ENCODE data around the gene LAMP2.

The LAMP2 gene

GRCh38 chrX:120456973-120457372 lies 12.1 kb downstream of the LAMP2 start:
- Histone ChIP-seq H3K4me3 (ENCODE audit: low read depth in 1 of 2, low read length in 2 of 2) (no peak overlapping the region), H3K36me3 (ENCODE audit: control insufficient read depth in 1 of 2, insufficient read depth in 2 of 2, low read length in 2 of 2) (no peaks in the 10 kb centered on the region), H3K4me1 (ENCODE audit: control insufficient read depth in 1 of 2, insufficient read depth in 2 of 2, low read length in 2 of 2) (peaks cover 0 to 12% of the 10 kb centered on the region in 2 donors), H3K27me3 (ENCODE audit: low read depth, low read length) (no peaks in the 10 kb centered on the region), H3K27ac (ENCODE audit: low read length) (no peak overlapping the region), H3K9me3 (ENCODE audit: control insufficient read depth in 1 of 2, low read length in 2 of 2) (no peaks in the 10 kb centered on the region)

GRCh38 chrX:120453985-120454384 lies 15.1 kb downstream of the LAMP2 start:
- Histone ChIP-seq H3K4me3 (ENCODE audit: low read depth in 1 of 2, low read length in 2 of 2) (no peak overlapping the region), H3K9me3 (ENCODE audit: control insufficient read depth in 1 of 2, low read length in 2 of 2) (no peaks in the 10 kb centered on the region), H3K27me3 (ENCODE audit: low read depth, low read length) (no peaks in the 10 kb centered on the region), H3K4me1 (ENCODE audit: control insufficient read depth in 1 of 2, insufficient read depth in 2 of 2, low read length in 2 of 2) (peaks cover 0 to 12% of the 10 kb centered on the region in 2 donors), H3K27ac (ENCODE audit: low read length) (no peak overlapping the region), H3K36me3 (ENCODE audit: control insufficient read depth in 1 of 2, insufficient read depth in 2 of 2, low read length in 2 of 2) (no peaks in the 10 kb centered on the region)

GRCh38 chrX:120452131-120452530 lies 17.0 kb downstream of the LAMP2 start:
- Histone ChIP-seq H3K4me1 (ENCODE audit: control insufficient read depth in 1 of 2, insufficient read depth in 2 of 2, low read length in 2 of 2) (no peaks in the 10 kb centered on the region), H3K27ac (ENCODE audit: low read length) (no peak overlapping the region), H3K27me3 (ENCODE audit: low read depth, low read length) (no peaks in the 10 kb centered on the region), H3K4me3 (ENCODE audit: low read depth in 1 of 2, low read length in 2 of 2) (no peak overlapping the region), H3K9me3 (ENCODE audit: control insufficient read depth in 1 of 2, low read length in 2 of 2) (no peaks in the 10 kb centered on the region), H3K36me3 (ENCODE audit: control insufficient read depth in 1 of 2, insufficient read depth in 2 of 2, low read length in 2 of 2) (peaks cover 0 to 6% of the 10 kb centered on the region in 2 donors)

DNA sequence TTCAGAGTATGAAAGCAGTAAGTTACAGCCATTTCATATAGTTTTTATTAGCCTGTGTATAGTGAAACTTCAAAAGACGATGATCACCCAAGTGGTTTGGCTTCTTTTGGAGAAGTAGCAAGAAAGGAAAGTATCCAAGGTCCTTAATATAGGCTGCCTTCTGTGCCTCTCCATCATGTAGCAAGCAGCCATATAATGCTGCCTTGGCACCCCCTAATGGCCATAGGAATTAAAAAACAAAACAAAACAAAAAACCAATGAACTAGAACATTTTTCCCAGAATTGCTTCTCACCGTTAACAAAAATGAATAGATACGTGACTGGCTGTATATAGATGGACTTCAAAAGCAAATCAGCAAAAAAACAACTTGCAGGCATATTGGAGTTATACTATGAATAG lies 18.9 kb downstream of the LAMP2 start:
- H3K36me3 ChIP-seq (ENCODE audit: control insufficient read depth in 1 of 2, insufficient read depth in 2 of 2, low read length in 2 of 2), result peaks cover 5 to 16% of the 10 kb centered on the region in 2 donors
- no peak overlapping the region for H3K27ac ChIP-seq (ENCODE audit: low read length)
- no peak overlapping the region for H3K4me3 ChIP-seq (ENCODE audit: low read depth in 1 of 2, low read length in 2 of 2)
- no peaks in the 10 kb centered on the region for H3K4me1 ChIP-seq (ENCODE audit: control insufficient read depth in 1 of 2, insufficient read depth in 2 of 2, low read length in 2 of 2)
- no peaks in the 10 kb centered on the region for H3K9me3 ChIP-seq (ENCODE audit: control insufficient read depth in 1 of 2, low read length in 2 of 2)
- H3K27me3 ChIP-seq (ENCODE audit: low read depth, low read length), result no peaks in the 10 kb centered on the region

GRCh38 chrX:120446498-120446897 lies 22.6 kb downstream of the LAMP2 start:
- Histone ChIP-seq H3K9me3 (ENCODE audit: control insufficient read depth in 1 of 2, low read length in 2 of 2) (no peaks in the 10 kb centered on the region), H3K27me3 (ENCODE audit: low read depth, low read length) (no peaks in the 10 kb centered on the region), H3K4me3 (ENCODE audit: low read depth in 1 of 2, low read length in 2 of 2) (no peak overlapping the region), H3K36me3 (ENCODE audit: control insufficient read depth in 1 of 2, insufficient read depth in 2 of 2, low read length in 2 of 2) (peaks cover 21 to 26% of the 10 kb centered on the region in 2 donors), H3K4me1 (ENCODE audit: control insufficient read depth in 1 of 2, insufficient read depth in 2 of 2, low read length in 2 of 2) (no peaks in the 10 kb centered on the region), H3K27ac (ENCODE audit: low read length) (no peak overlapping the region)

DNA sequence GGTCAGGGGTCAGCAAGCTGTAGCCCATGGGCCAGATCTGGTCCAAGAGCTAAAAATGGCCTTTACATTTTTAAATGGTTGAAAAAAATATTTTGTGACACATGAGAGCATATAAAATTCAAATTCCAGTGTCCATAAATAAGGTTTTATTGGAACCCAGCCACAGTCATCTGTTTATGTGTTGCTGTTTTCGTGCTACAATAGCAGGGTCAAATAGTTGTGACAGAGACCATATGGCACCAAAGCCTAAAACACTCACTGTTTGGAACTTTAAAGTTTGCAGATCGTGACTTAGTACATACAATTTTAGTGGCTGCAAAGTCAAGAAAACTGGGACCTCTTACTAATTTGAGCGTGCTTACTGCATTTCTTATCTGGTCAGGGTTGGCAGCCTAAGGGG lies 29.2 kb downstream of the LAMP2 start:
- Histone ChIP-seq H3K9me3 (ENCODE audit: control insufficient read depth in 1 of 2, low read length in 2 of 2) (no peaks in the 10 kb centered on the region), H3K4me3 (ENCODE audit: low read depth in 1 of 2, low read length in 2 of 2) (no peak overlapping the region), H3K4me1 (ENCODE audit: control insufficient read depth in 1 of 2, insufficient read depth in 2 of 2, low read length in 2 of 2) (no peaks in the 10 kb centered on the region), H3K27me3 (ENCODE audit: low read depth, low read length) (no peaks in the 10 kb centered on the region), H3K27ac (ENCODE audit: low read length) (no peak overlapping the region), H3K36me3 (ENCODE audit: control insufficient read depth in 1 of 2, insufficient read depth in 2 of 2, low read length in 2 of 2) (peaks cover 22 to 24% of the 10 kb centered on the region in 2 donors)

DNA sequence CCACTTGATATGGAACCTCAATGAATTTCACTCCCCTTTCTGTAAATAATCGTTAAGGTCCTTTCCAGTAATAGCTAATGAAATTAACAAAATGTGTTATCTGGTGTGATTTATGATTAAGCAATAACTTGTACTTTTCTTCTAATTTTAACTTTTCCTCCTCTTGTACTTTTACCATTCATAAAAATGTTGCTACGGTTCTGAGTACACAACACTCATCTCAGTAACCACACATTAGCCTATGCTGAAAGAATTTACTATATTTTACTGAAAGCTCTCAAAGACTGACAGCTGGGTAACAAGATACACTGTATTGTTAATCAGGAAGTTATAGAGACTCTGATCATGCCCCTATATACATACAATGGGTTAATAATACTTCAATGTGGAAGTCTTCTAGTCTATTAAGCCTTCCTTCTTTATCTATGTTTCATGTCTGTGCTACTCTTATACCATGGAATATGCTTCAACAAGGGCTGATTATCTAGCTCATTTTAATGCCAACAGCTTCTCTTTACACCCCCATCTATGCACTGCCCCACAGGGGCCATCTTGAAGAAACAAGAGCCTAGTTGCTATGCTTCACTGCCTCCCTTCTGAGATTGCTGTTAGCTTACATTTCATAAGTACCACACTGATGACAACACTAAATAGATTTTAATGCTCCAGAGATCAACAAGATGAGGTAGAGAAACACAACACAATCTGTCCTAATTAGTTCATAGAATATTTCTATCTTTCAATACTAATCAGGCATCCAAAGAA lies 39.1 kb downstream of the LAMP2 start:
- Histone ChIP-seq H3K9me3 (ENCODE audit: control insufficient read depth in 1 of 2, low read length in 2 of 2) (no peaks in the 10 kb centered on the region), H3K27ac (ENCODE audit: low read length) (no peak overlapping the region), H3K27me3 (ENCODE audit: low read depth, low read length) (no peaks in the 10 kb centered on the region), H3K4me3 (ENCODE audit: low read depth in 1 of 2, low read length in 2 of 2) (no peak overlapping the region), H3K4me1 (ENCODE audit: control insufficient read depth in 1 of 2, insufficient read depth in 2 of 2, low read length in 2 of 2) (no peaks in the 10 kb centered on the region), H3K36me3 (ENCODE audit: control insufficient read depth in 1 of 2, insufficient read depth in 2 of 2, low read length in 2 of 2) (no peaks in the 10 kb centered on the region)

GRCh38 chrX:120428309-120428708 lies 40.8 kb downstream of the LAMP2 start:
- Histone ChIP-seq H3K9me3 (ENCODE audit: control insufficient read depth in 1 of 2, low read length in 2 of 2) (no peaks in the 10 kb centered on the region), H3K4me3 (ENCODE audit: low read depth in 1 of 2, low read length in 2 of 2) (no peak overlapping the region), H3K36me3 (ENCODE audit: control insufficient read depth in 1 of 2, insufficient read depth in 2 of 2, low read length in 2 of 2) (no peaks in the 10 kb centered on the region), H3K27me3 (ENCODE audit: low read depth, low read length) (no peaks in the 10 kb centered on the region), H3K4me1 (ENCODE audit: control insufficient read depth in 1 of 2, insufficient read depth in 2 of 2, low read length in 2 of 2) (no peaks in the 10 kb centered on the region), H3K27ac (ENCODE audit: low read length) (no peak overlapping the region)

GRCh38 chrX:120426599-120426998 lies 42.5 kb downstream of the LAMP2 start:
- Histone ChIP-seq H3K36me3 (ENCODE audit: control insufficient read depth in 1 of 2, insufficient read depth in 2 of 2, low read length in 2 of 2) (no peaks in the 10 kb centered on the region), H3K4me3 (ENCODE audit: low read depth in 1 of 2, low read length in 2 of 2) (no peak overlapping the region), H3K27ac (ENCODE audit: low read length) (no peak overlapping the region), H3K27me3 (ENCODE audit: low read depth, low read length) (no peaks in the 10 kb centered on the region), H3K4me1 (ENCODE audit: control insufficient read depth in 1 of 2, insufficient read depth in 2 of 2, low read length in 2 of 2) (no peaks in the 10 kb centered on the region), H3K9me3 (ENCODE audit: control insufficient read depth in 1 of 2, low read length in 2 of 2) (no peaks in the 10 kb centered on the region)

- H3K4me1 ChIP-seq (ENCODE audit: control insufficient read depth in 1 of 2, insufficient read depth in 2 of 2, low read length in 2 of 2), result no peaks in the 10 kb centered on the region
- H3K9me3 ChIP-seq (ENCODE audit: control insufficient read depth in 1 of 2, low read length in 2 of 2), result no peaks in the 10 kb centered on the region
- no peaks in the 10 kb centered on the region for H3K27me3 ChIP-seq (ENCODE audit: low read depth, low read length)
- no peak overlapping the region for H3K4me3 ChIP-seq (ENCODE audit: low read depth in 1 of 2, low read length in 2 of 2)
- no peaks in the 10 kb centered on the region for H3K36me3 ChIP-seq (ENCODE audit: control insufficient read depth in 1 of 2, insufficient read depth in 2 of 2, low read length in 2 of 2)
- no peak overlapping the region for H3K27ac ChIP-seq (ENCODE audit: low read length)
Observed at GRCh38 chrX:120419463-120419862, 49.6 kb downstream of the LAMP2 start.

DNA sequence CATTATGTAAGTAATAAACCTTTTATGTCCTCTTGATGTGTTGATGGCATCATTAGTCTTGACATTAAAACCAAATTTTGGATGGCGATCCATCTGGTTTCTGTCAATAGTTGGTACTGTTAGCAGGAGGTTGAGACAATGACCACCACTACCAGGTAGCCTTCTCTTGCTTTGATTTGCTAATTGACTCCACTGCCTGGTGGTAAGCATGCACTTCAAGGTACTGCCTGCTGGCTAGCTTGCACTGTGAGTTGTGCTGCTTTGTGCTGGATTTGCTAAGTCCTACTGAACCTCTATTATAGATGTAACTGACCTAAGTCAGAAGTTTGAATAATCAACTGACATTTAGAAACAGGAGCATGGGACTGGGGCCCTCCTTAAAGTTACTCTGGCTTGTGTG lies 60.9 kb downstream of the LAMP2 start:
- no peaks in the 10 kb centered on the region for H3K36me3 ChIP-seq (ENCODE audit: control insufficient read depth in 1 of 2, insufficient read depth in 2 of 2, low read length in 2 of 2)
- no peaks in the 10 kb centered on the region for H3K4me1 ChIP-seq (ENCODE audit: control insufficient read depth in 1 of 2, insufficient read depth in 2 of 2, low read length in 2 of 2)
- H3K9me3 ChIP-seq (ENCODE audit: control insufficient read depth in 1 of 2, low read length in 2 of 2), result no peaks in the 10 kb centered on the region
- no peaks in the 10 kb centered on the region for H3K27me3 ChIP-seq (ENCODE audit: low read depth, low read length)
- no peak overlapping the region for H3K27ac ChIP-seq (ENCODE audit: low read length)
- H3K4me3 ChIP-seq (ENCODE audit: low read depth in 1 of 2, low read length in 2 of 2), result no peak overlapping the region

DNA sequence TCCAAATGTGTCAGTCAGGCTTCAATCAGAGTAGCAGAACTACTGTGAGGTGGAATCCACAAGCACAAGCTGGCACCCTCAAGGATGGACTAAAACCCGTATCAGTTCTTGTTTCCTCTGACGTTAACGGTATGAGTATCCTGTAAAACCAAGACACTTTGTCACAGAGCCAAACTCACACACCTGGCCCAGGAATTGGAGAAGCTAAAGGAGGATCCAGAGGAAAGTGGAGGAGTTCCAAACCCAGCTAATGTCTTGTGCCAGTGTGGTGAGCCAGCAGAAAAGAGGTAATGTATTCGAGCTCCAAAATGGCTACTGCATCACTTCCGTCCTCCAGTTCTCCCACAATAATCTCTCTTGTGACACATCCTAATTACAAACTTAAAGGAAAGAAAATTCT lies 62.5 kb downstream of the LAMP2 start:
- H3K27me3 ChIP-seq (ENCODE audit: low read depth, low read length), result no peaks in the 10 kb centered on the region
- no peaks in the 10 kb centered on the region for H3K9me3 ChIP-seq (ENCODE audit: control insufficient read depth in 1 of 2, low read length in 2 of 2)
- H3K27ac ChIP-seq (ENCODE audit: low read length), result no peak overlapping the region
- H3K36me3 ChIP-seq (ENCODE audit: control insufficient read depth in 1 of 2, insufficient read depth in 2 of 2, low read length in 2 of 2), result no peaks in the 10 kb centered on the region
- no peaks in the 10 kb centered on the region for H3K4me1 ChIP-seq (ENCODE audit: control insufficient read depth in 1 of 2, insufficient read depth in 2 of 2, low read length in 2 of 2)
- H3K4me3 ChIP-seq (ENCODE audit: low read depth in 1 of 2, low read length in 2 of 2), result no peak overlapping the region
